HG02938 (cell line): ENCODE data around the gene C2CD2L.
A peak's percentile ranks its signal among the peaks of the same experiment; 100 is the strongest.
"Not testable (repeated sequence)": the region's sequence is repeated elsewhere in the genome, so short reads cannot be mapped to it uniquely, and the experiment has no call there.

ENCODE experiments used
- ATAC-seq: cut with Tn5 transposase; IDR thresholded peaks from one replicate; pipeline ENCODE4 v1.9.1; 2021; ENCODE audit warnings: mild to moderate bottlenecking, moderate library complexity; ENCODE audit not compliant: unreplicated experiment

The C2CD2L gene

DNA sequence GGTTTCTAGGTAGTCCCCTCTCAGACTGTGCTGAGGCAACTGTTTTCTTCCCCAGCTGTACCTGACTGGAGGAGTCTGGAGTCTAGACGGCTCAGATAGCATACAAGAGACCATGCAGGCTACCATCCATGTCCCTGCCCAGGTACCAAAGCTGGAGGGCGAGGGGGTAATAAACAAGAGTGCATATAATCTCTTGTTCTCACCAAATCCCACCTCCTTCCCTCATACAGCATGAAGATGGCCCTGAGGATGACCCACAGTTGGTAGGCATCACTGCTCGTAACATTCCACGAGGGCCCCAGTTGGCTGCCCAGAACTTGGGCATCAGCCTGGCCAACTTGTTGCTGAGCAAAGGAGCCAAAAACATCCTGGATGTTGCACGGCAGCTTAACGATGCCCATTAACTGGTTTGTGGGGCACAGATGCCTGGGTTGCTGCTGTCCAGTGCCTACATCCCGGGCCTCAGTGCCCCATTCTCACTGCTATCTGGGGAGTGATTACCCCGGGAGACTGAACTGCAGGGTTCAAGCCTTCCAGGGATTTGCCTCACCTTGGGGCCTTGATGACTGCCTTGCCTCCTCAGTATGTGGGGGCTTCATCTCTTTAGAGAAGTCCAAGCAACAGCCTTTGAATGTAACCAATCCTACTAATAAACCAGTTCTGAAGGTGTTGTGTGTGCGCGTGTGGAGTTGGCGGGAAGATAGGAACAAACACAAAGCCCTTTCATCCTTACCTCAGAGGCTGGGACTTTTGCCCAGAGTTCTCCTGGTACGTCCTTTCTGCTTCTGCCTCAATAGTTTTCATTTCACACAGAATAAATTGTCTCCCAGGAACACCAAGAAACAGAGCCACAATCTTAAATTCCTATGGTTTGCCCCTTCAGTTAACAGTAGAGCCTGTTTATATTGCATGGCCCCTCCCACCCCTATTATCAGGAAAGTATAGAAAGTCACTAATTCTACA, 14.0 kb upstream of the C2CD2L start:
- ATAC-seq, result no peak

GRCh38 chr11:119093942-119094815, 13.0 kb upstream of the C2CD2L start:
- peak; percentile 4 for ATAC-seq

DNA sequence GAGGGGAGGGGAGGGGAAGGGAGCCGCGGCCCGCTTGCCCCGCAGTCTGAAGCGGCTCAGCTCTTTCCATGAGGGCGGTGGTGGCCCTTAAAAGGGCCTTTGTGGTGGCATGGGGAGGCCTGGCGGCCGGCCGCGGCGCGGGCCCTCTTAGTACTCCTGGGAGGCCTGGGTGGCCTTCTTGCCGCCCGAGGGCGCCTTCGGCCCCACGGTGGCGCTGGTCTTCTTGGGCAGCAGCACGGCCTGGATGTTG, 12.4 kb upstream of the C2CD2L start:
- peak; percentile 30 for ATAC-seq

GRCh38 chr11:119095066-119095880, 11.9 kb upstream of the C2CD2L start:
- ATAC-seq, result peak; percentile 79

DNA sequence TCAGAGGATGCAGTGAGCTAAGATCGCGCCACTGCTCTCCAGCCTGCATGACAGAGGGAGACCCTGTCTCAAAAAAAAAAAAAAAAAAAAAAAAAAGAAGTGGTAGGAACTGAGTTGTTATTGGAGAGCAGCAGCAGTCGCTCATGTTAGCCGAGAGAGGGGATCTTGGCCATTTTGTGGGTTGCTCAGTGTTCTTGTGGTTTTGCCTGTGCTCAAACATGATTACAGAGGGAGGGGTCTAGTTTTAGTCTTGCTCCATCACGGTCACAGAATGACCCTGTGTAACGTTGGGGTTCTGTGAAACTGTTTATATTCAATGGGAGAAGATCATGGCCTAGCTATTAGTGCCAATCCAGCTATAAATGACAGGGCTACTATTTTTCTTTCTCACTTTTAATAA, 7.4 kb upstream of the C2CD2L start:
- no peak for ATAC-seq

DNA sequence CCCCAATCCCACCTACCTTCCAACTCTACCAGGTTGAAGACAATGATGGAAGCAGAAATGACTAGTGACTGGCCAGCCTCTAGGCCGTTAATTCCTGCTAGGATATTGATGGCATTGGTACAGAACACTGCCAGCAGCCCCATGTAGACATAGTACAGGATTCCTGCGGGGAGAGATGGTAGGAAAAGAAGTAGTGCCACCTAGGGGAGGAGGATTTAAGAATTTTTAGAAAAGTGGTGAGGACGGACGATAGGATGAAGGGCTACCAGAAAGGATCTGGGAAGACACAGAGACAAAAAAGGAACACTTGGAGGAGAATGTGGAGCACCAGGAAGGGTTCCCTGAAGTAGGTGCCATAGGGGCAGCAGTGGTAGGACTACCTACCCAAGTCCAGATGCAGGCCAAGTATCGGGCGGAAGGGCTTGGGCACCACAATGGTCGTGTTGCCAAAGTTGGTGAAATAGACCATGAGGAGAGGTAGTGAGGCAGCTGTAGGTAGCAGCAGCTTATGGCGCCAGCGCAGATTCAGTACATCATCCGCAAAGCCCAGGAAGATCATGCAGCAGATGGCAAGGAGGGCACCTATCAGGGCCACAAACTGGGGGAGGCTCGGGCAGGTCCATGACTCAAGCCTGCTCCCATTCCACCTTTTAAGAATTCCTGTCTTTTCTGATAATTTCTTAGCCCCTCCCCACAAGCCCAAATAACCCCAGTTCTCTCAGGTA, 6.7 kb upstream of the C2CD2L start:
- ATAC-seq, result no peak

DNA sequence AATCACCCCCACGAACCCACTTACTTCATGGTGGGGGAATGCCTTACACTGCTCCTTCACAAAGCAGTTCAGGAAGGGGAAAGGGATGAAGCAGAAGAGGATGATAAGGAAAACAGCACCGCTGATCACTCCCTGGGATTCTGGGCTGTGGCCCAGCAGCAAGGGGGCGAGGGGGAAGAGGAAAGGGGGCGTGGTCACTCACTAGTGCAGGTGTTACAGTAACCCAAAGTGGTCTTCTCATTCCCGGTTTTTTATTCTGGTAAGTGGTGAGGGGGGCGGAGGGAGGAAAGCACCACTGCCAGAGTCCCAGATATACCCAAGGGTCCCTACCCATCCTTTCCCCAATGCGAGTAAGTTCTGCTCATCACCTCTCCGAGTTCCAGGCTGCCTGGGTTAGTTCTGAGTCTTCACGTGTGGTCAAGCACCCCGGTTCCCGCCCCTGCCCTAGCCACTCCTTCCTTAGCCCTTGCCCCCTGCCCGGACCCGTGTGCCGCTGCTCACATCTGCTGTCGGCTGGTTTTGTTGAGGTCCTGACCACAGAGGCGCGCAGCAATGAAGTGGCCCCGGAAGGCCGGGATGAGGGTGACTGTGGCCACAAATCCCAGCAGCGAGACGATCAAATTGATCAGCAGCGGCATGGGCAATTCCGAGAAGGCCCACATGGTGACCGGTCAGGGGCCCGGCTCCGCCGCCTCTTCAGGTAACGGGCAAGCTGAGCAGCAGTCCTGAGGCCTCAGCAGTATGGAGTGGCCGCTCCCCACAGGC, 6.0 kb upstream of the C2CD2L start:
- peak; percentile 12 for ATAC-seq

DNA sequence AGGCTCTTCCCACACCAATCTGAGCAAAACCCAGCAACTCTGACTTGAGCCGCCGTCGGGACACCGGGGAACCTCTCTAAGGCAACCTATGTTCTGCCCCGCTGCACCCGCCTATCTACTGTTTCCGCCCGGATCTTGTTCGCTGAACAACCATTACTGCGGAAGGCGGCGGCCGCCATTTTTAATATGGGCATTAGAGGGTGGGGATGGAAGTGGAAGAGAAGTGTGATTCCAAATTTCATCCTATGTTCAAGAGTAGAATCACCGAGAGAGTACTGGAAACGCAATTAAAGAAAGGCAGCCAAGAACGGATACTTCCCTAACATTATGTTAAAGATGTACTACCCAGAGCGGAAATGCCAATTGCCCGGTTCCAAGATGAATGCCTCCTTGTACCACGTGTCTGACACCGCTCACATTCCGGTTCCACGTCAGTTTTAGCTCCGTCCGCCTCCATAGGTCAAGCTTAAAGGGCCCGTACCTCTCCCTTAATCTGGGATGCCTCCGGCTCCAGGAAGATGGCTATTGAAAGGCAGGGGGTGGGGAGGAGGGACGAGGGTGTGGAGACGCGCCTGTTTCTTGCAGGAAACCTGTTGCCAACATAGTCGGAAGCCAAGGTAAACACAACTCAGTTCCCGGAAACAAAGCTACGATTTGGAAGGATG, 5.3 kb upstream of the C2CD2L start, which contains the start of gene DPAGT1:
Gene DPAGT1 (minus strand): TSS at position 95 of the 665 bp plus-strand sequence. CDS start 198 bp downstream, outside the sequence.
- ATAC-seq, result peak; percentile 78

DNA sequence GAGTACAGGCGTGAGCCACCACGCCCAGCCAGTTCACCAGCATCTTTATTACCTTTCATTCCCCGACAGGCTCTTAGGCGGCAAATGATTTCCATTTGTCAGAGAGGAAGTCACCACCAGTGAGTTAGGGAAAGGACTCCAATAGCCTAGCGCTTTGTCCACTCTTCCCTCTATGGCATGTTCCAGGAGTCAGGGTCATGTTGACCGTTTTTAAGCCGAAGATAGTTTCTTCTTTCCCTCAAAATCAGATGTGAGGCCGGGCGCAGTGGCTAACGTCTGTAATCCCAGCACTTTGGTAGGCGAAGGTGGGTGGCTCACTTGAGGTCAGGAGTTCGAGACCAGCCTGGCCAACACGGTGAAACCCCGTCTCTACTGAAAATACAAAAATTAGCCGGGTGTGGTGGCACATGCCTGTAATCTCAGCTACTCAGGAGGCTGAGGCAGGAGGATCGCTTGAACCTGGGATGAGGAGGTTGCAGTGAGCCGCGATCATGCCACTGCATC, 3.9 kb upstream of the C2CD2L start:
- ATAC-seq, result not testable (repeated sequence)

- ATAC-seq, result no peak
These were observed 3.4 kb upstream of the C2CD2L start for GRCh38 chr11:119103793-119104192.

DNA sequence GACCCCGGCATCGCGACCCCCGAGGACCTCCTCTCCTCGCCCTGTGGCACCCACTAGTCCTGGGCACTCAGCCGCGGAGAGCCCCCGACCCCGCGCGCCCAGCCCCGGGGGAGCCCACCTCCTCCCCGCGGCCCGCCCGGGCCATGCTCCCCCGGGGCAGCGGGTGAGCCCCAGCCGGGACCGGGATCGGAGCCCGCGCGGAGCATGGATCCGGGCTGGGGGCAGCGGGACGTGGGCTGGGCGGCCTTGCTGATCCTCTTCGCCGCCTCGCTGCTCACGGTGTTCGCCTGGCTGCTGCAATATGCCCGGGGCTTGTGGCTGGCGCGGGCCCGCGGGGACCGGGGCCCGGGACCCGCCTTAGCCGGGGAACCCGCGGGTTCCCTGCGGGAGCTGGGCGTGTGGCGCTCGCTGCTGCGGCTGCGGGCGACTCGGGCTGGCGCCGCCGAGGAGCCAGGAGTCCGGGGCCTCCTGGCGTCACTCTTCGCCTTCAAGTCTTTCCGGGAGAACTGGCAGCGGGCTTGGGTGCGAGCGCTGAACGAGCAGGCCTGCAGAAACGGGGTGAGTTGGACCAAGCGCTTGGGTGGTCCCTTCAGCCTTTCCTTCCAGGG, 498 bp downstream of the C2CD2L start:
- ATAC-seq, result peak; percentile 23

GRCh38 chr11:119108146-119108856, 1.2 kb downstream of the C2CD2L start:
- ATAC-seq, result no peak

- no peak for ATAC-seq
These were observed 1.7 kb downstream of the C2CD2L start for GRCh38 chr11:119108857-119109221.

- ATAC-seq, result no peak
These were observed 2.7 kb downstream of the C2CD2L start for GRCh38 chr11:119109843-119110242.

- no peak for ATAC-seq
These were observed 3.3 kb downstream of the C2CD2L start for GRCh38 chr11:119110439-119110838.

DNA sequence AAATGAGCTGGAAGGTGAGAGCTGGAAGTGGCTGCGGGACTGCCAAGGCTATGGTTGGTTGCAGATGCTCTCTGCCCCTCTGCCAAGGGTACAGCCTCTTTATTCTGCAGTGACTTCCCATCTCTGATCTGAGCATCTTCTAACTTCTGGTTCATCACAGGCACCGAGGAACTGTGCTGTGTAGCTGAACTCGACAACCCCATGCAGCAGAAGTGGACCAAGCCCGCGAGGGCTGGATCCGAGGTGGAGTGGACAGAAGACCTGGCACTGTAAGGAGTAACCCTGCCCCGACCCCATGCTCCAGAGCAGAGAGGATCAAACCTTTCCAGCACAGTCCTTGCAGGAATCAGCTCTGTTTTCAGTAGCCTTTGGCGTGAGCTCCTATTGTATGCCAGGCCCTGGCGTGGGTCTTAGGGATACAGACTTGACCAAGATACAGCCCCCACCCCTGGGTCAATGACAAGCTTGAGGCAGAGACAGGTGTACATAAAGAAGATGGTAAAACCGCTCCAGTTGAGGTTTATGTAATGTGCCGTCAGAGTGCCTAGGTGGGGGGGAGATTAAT, 4.3 kb downstream of the C2CD2L start:
- no peak for ATAC-seq

DNA sequence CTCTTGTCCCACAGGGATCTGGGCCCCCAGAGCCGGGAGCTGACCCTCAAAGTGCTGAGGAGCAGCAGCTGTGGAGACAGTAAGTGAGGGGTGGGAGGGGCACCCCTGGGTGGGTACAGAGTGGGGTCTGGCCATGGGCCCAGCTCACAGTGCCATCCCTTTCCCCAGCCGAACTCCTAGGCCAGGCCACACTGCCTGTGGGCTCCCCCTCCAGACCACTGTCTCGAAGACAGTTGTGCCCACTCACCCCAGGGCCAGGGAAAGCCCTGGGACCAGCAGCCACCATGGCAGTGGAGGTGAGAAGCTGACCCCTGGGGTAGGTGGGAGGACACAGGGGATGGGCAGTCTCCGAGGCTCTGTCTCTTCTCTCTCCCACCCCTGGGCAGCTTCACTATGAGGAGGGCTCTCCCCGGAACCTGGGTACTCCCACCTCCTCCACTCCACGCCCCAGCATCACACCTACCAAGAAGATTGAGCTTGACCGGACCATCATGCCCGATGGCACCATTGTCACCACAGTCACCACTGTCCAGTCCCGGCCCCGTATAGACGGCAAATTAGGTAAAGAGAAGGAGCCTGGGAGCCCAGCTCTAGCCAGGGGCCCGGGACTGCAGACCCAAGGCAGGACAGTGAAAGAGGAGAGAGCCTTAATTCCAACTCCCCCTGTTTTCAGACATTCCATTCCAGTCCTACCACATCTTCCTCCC, 5.3 kb downstream of the C2CD2L start:
- no peak for ATAC-seq
